ENCODE measurements around the gene TMEM198. TPM values are rescaled to one million over a fixed set of nuclear protein-coding genes. Genes with fewer than 3 reads are reported as not detected.

The TMEM198 gene
- total RNA-seq, 1 experiment from 2014 or later, result 1.1 TPM

DNA sequence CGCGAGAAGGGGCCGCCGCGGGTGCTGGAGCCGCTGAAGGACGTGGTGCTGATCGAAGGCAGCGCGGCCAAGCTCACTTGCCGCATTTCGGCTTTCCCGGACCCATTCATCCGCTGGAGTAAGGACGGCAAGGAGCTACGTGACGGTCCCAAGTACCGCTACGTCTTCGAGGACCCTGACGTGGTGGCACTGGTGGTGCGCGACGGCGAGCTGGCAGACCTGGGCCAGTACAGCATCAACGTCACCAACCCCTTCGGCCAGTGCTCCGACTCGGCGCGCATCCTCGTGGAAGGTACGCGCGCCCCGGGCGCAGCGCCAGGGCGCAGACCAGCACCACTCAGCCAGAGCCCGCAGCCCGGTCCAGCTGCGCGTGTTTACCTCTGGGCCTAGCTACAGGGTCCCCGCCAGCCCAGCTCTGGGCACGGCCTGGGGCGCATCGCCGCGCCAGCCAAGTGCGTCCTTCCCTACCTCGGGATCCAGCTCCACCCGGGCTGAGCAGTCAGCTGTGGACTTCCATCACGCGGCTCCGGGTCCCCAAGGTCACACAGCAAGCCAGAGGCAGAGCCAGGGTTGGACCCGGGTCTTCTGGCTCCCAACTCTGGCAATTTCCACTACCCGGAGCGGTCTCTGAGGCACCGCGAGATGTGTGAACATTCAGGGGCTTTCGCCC is 46.9 kb upstream of the TMEM198 start:
- ChIA-PET CTCF (no interaction called here), POLR2A (ENCODE audit: unreplicated experiment) (interaction anchor here (0.9 kb wide), 2 partner anchors 44 to 109 kb away, joined by 4 to 14 read pairs; partner anchors contain the start of gene DNPEP)
- Histone ChIP-seq H3K9me2 (replicated peaks; ENCODE audit: low read length) (no peaks in the 10 kb centered on the region), H4K20me1 (ENCODE audit: low read length) (no peaks in the 10 kb centered on the region), H3K4me2 (ENCODE audit: low read length) (peak overlapping the region; percentile 95), H2AFZ (ENCODE audit: low read length) (peak overlapping the region; percentile 96), H3F3A (ENCODE audit: low read length, unreplicated experiment) (no peaks in the 10 kb centered on the region), H3K27ac (ENCODE audit: low read length) (no peak overlapping the region), H3K36me3 (ENCODE audit: low read depth, low read length) (no peaks in the 10 kb centered on the region), H3K79me2 (ENCODE audit: low read length) (peaks cover 16% of the 10 kb centered on the region), H3K27me3 (ENCODE audit: low read length) (no peaks in the 10 kb centered on the region), H3K9me3 (ENCODE audit: low read length) (no peaks in the 10 kb centered on the region), H3K4me3 (ENCODE audit: low read length) (peak overlapping the region; percentile 85; the same call in 1 of the 2 replicates), H3K9ac (ENCODE audit: low read length) (no peak overlapping the region), H3K4me1 (ENCODE audit: insufficient read depth, low read length) (peaks cover 21% of the 10 kb centered on the region)
- TF ChIP-seq EZH2 (IDR thresholded peaks at IDR 0.05; ENCODE audit: low read length, unreplicated experiment) (no peak), EZH2phosphoT487 (IDR thresholded peaks at IDR 0.05; ENCODE audit: borderline replicate concordance, low read length) (no peak)
- TF ChIP-seq, protein P1, sequence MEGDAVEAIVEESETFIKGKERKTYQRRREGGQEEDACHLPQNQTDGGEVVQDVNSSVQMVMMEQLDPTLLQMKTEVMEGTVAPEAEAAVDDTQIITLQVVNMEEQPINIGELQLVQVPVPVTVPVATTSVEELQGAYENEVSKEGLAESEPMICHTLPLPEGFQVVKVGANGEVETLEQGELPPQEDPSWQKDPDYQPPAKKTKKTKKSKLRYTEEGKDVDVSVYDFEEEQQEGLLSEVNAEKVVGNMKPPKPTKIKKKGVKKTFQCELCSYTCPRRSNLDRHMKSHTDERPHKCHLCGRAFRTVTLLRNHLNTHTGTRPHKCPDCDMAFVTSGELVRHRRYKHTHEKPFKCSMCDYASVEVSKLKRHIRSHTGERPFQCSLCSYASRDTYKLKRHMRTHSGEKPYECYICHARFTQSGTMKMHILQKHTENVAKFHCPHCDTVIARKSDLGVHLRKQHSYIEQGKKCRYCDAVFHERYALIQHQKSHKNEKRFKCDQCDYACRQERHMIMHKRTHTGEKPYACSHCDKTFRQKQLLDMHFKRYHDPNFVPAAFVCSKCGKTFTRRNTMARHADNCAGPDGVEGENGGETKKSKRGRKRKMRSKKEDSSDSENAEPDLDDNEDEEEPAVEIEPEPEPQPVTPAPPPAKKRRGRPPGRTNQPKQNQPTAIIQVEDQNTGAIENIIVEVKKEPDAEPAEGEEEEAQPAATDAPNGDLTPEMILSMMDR (conservative IDR thresholded peaks at IDR 0.05; ENCODE audit: low read depth, low read length), result no peak
- DNase-seq, result no peak
- BruUV-seq (replicated peaks), result no TSS peak
- ATAC-seq, result no peak
- intact Hi-C loops (cut with micrococcal nuclease), result loop anchor here (5.0 kb wide), 1 partner anchor 110 kb away; the partner anchor contains the start of gene DNPEP

DNA sequence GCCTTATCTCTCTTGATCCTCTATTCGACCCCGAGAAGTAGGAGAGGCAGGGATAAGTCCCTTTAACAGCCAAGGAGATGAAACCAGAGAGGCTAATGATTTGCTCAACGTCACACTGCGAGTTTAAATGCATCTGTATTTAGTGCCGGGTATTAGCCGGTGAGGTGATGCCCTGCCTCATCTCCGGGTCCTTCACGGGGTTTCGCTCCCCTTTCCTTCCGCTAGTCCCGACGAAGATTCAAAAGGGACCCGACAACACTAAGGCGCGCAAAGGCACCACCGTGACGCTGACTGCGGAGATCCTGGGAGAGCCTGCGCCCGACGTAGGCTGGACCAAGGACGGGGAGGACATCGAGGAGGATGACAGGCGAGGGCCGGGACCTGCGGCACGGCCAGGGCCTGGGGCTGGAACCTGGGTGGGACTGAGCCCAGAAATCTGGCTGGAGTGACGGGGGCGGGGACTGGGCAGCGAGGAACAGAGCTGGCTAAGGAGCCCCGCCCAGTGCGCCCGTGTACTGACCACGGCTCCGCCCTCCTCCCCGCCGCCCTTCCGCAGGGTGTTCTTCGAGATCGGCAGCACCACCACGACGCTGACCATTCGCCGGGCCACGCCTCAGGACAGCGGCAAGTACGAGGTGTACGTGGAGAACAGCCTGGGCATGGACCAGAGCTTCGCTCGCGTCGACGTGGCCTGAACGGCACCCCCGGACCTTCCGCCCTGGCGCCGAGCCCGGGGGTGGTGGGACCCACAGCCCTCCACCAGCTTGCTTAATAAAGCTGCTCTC is 46.1 kb upstream of the TMEM198 start:
- Histone ChIP-seq H3K27ac (ENCODE audit: low read length) (peak overlapping the region; percentile 68), H3F3A (ENCODE audit: low read length, unreplicated experiment) (no peaks in the 10 kb centered on the region), H3K4me1 (ENCODE audit: insufficient read depth, low read length) (peaks cover 21% of the 10 kb centered on the region), H3K79me2 (ENCODE audit: low read length) (peaks cover 16% of the 10 kb centered on the region), H2AFZ (ENCODE audit: low read length) (peak overlapping the region; percentile 96), H3K9ac (ENCODE audit: low read length) (peak overlapping the region; percentile 95), H3K36me3 (ENCODE audit: low read depth, low read length) (no peaks in the 10 kb centered on the region), H3K4me3 (ENCODE audit: low read length) (peak overlapping the region; percentile 85), H3K27me3 (ENCODE audit: low read length) (no peaks in the 10 kb centered on the region), H3K9me3 (ENCODE audit: low read length) (no peaks in the 10 kb centered on the region), H3K9me2 (replicated peaks; ENCODE audit: low read length) (no peaks in the 10 kb centered on the region), H3K4me2 (ENCODE audit: low read length) (peak overlapping the region; percentile 95), H4K20me1 (ENCODE audit: low read length) (no peaks in the 10 kb centered on the region)
- ATAC-seq (peak; percentile 78), DNase-seq (peak; percentile 78)
- TF ChIP-seq EZH2phosphoT487 (IDR thresholded peaks at IDR 0.05; ENCODE audit: borderline replicate concordance, low read length) (no peak), EZH2 (IDR thresholded peaks at IDR 0.05; ENCODE audit: low read length, unreplicated experiment) (no peak)
- TF ChIP-seq, protein P1 (conservative IDR thresholded peaks at IDR 0.05; ENCODE audit: low read depth, low read length), result no peak
- intact Hi-C loops (cut with micrococcal nuclease), result loop anchor here (5.0 kb wide), 1 partner anchor 110 kb away; the partner anchor contains the start of gene DNPEP
- ChIA-PET CTCF (interaction anchor here (0.6 to 1.7 kb wide), 4 partner anchors 11 to 286 kb away, joined by 3 to 14 read pairs (median 10); no protein-coding TSS in a partner anchor), POLR2A (ENCODE audit: unreplicated experiment) (interaction anchor here (0.9 kb wide), 2 partner anchors 44 to 110 kb away, joined by 4 to 14 read pairs; partner anchors contain the start of gene DNPEP)
- no TSS peak for BruUV-seq (replicated peaks)

Data from PC-3 (cell line).